Measurements from ENCODE around the gene NALCN. TPM values are rescaled to one million over a fixed set of nuclear protein-coding genes. Genes with fewer than 3 reads are reported as not detected.
"Not testable (repeated sequence)": the region's sequence is repeated elsewhere in the genome, so short reads cannot be mapped to it uniquely, and the experiment has no call there.

The NALCN gene
- total RNA-seq, 2 experiments from 2014 or later, result not detected

- CTCF ChIA-PET, result no interaction called here
- POLR2A ChIA-PET, result no interaction called here
- no peaks in the 10 kb centered on the region for H3K36me3 Mint-ChIP-seq
- H3K27ac Mint-ChIP-seq, result no peak overlapping the region
- no peak overlapping the region for H3K4me3 Mint-ChIP-seq
- no peaks in the 10 kb centered on the region for H3K4me1 Mint-ChIP-seq (ENCODE audit: low read depth)
- no peak for DNase-seq
- H3K27me3 Mint-ChIP-seq, result no peaks in the 10 kb centered on the region
- intact Hi-C loops (cut with micrococcal nuclease), result no loop called here
- no peaks in the 10 kb centered on the region for H3K9me3 Mint-ChIP-seq
These were observed 98.3 kb downstream of the NALCN start for GRCh38 chr13:101317986-101318523.

- H3K27me3 Mint-ChIP-seq; intact Hi-C loops (cut with micrococcal nuclease); CTCF ChIA-PET; H3K36me3 Mint-ChIP-seq; H3K27ac Mint-ChIP-seq; DNase-seq; H3K4me3 Mint-ChIP-seq; POLR2A ChIA-PET; H3K4me1 Mint-ChIP-seq (ENCODE audit: low read depth); H3K9me3 Mint-ChIP-seq: not testable (repeated sequence)
These were observed 102.8 kb downstream of the NALCN start for GRCh38 chr13:101313479-101313878.

GRCh38 chr13:101309014-101309619 is 107.2 kb downstream of the NALCN start:
- ChIA-PET CTCF (no interaction called here), POLR2A (no interaction called here)
- Mint-ChIP-seq H3K4me1 (ENCODE audit: low read depth) (no peaks in the 10 kb centered on the region), H3K9me3 (no peaks in the 10 kb centered on the region), H3K27ac (no peak overlapping the region), H3K4me3 (no peak overlapping the region), H3K36me3 (no peaks in the 10 kb centered on the region), H3K27me3 (no peaks in the 10 kb centered on the region)
- no peak for DNase-seq
- intact Hi-C loops (cut with micrococcal nuclease), result loop anchor here (10.0 kb wide), 1 partner anchor 154 kb away; no protein-coding TSS in a partner anchor

- CTCF ChIA-PET, result no interaction called here
- H3K9me3 Mint-ChIP-seq, result no peaks in the 10 kb centered on the region
- DNase-seq, result no peak
- no peak overlapping the region for H3K27ac Mint-ChIP-seq
- no peak overlapping the region for H3K4me3 Mint-ChIP-seq
- intact Hi-C loops (cut with micrococcal nuclease), result loop anchor here (10.0 kb wide), 1 partner anchor 154 kb away; no protein-coding TSS in a partner anchor
- H3K36me3 Mint-ChIP-seq, result no peaks in the 10 kb centered on the region
- POLR2A ChIA-PET, result no interaction called here
- H3K4me1 Mint-ChIP-seq (ENCODE audit: low read depth), result no peaks in the 10 kb centered on the region
- H3K27me3 Mint-ChIP-seq, result peaks cover 2% of the 10 kb centered on the region
These were observed 107.9 kb downstream of the NALCN start for GRCh38 chr13:101308247-101309013.

GRCh38 chr13:101307181-101307701 is 109.1 kb downstream of the NALCN start:
- Mint-ChIP-seq H3K4me1 (ENCODE audit: low read depth) (no peaks in the 10 kb centered on the region), H3K27me3 (peaks cover 2% of the 10 kb centered on the region), H3K27ac (no peak overlapping the region), H3K9me3 (no peaks in the 10 kb centered on the region), H3K4me3 (no peak overlapping the region), H3K36me3 (no peaks in the 10 kb centered on the region)
- DNase-seq, result no peak
- intact Hi-C loops (cut with micrococcal nuclease), result loop anchor here (10.0 kb wide), 1 partner anchor 152 kb away; no protein-coding TSS in a partner anchor
- CTCF ChIA-PET, result no interaction called here
- POLR2A ChIA-PET, result no interaction called here

GRCh38 chr13:101306773-101307172 is 109.5 kb downstream of the NALCN start:
- ChIA-PET CTCF (no interaction called here), POLR2A (no interaction called here)
- no peak for DNase-seq
- no peaks in the 10 kb centered on the region for H3K9me3 Mint-ChIP-seq
- H3K4me1 Mint-ChIP-seq (ENCODE audit: low read depth), result no peaks in the 10 kb centered on the region
- no peak overlapping the region for H3K27ac Mint-ChIP-seq
- H3K27me3 Mint-ChIP-seq, result peaks cover 2% of the 10 kb centered on the region
- intact Hi-C loops (cut with micrococcal nuclease), result loop anchor here (10.0 kb wide), 1 partner anchor 152 kb away; no protein-coding TSS in a partner anchor
- no peaks in the 10 kb centered on the region for H3K36me3 Mint-ChIP-seq
- H3K4me3 Mint-ChIP-seq, result no peak overlapping the region

- no peak for DNase-seq
- Mint-ChIP-seq H3K4me1 (ENCODE audit: low read depth) (no peaks in the 10 kb centered on the region), H3K36me3 (no peaks in the 10 kb centered on the region), H3K27ac (no peak overlapping the region), H3K9me3 (no peaks in the 10 kb centered on the region), H3K27me3 (peaks cover 2% of the 10 kb centered on the region), H3K4me3 (no peak overlapping the region)
- CTCF ChIA-PET, result no interaction called here
- intact Hi-C loops (cut with micrococcal nuclease), result loop anchor here (10.0 kb wide), 1 partner anchor 151 kb away; no protein-coding TSS in a partner anchor
- POLR2A ChIA-PET, result no interaction called here
These were observed 110.3 kb downstream of the NALCN start for GRCh38 chr13:101305981-101306411.

- DNase-seq, result no peak
- H3K36me3 Mint-ChIP-seq, result no peaks in the 10 kb centered on the region
- POLR2A ChIA-PET, result no interaction called here
- H3K4me3 Mint-ChIP-seq, result no peak overlapping the region
- no peaks in the 10 kb centered on the region for H3K4me1 Mint-ChIP-seq (ENCODE audit: low read depth)
- H3K27me3 Mint-ChIP-seq, result peaks cover 2% of the 10 kb centered on the region
- intact Hi-C loops (cut with micrococcal nuclease), result loop anchor here (10.0 kb wide), 1 partner anchor 149 kb away; no protein-coding TSS in a partner anchor
- no peaks in the 10 kb centered on the region for H3K9me3 Mint-ChIP-seq
- H3K27ac Mint-ChIP-seq, result no peak overlapping the region
- CTCF ChIA-PET, result no interaction called here
These were observed 112.8 kb downstream of the NALCN start for GRCh38 chr13:101303521-101303920.

- Mint-ChIP-seq H3K4me3 (no peak overlapping the region), H3K4me1 (ENCODE audit: low read depth) (no peaks in the 10 kb centered on the region), H3K27ac (no peak overlapping the region), H3K36me3 (no peaks in the 10 kb centered on the region), H3K9me3 (peaks cover under 1% of the 10 kb centered on the region), H3K27me3 (peaks cover 2% of the 10 kb centered on the region)
- ChIA-PET POLR2A (no interaction called here), CTCF (interaction anchor here (1.0 kb wide), 1 partner anchor 156 kb away, joined by 3 read pairs; no protein-coding TSS in a partner anchor)
- no peak for DNase-seq
- intact Hi-C loops (cut with micrococcal nuclease), result loop anchor here (10.0 kb wide), 1 partner anchor 146 kb away; no protein-coding TSS in a partner anchor
These were observed 115.3 kb downstream of the NALCN start for GRCh38 chr13:101301053-101301452.

- POLR2A ChIA-PET, result no interaction called here
- DNase-seq, result no peak
- Mint-ChIP-seq H3K4me1 (ENCODE audit: low read depth) (no peaks in the 10 kb centered on the region), H3K27me3 (peaks cover 2% of the 10 kb centered on the region), H3K27ac (no peak overlapping the region), H3K9me3 (peaks cover 2% of the 10 kb centered on the region), H3K4me3 (no peak overlapping the region), H3K36me3 (no peaks in the 10 kb centered on the region)
- intact Hi-C loops (cut with micrococcal nuclease), result loop anchor here (10.0 kb wide), 1 partner anchor 146 kb away; no protein-coding TSS in a partner anchor
- CTCF ChIA-PET, result interaction anchor here (1.0 kb wide), 1 partner anchor 155 kb away, joined by 3 read pairs; no protein-coding TSS in a partner anchor
These were observed 115.8 kb downstream of the NALCN start for GRCh38 chr13:101300531-101300930.

GRCh38 chr13:101298517-101298916 is 117.8 kb downstream of the NALCN start:
- no peaks in the 10 kb centered on the region for H3K4me1 Mint-ChIP-seq (ENCODE audit: low read depth)
- ChIA-PET POLR2A (no interaction called here), CTCF (interaction anchor here (2.2 kb wide), 1 partner anchor 154 kb away, joined by 7 read pairs; no protein-coding TSS in a partner anchor)
- no peak for DNase-seq
- intact Hi-C loops (cut with micrococcal nuclease), result no loop called here
- H3K27ac Mint-ChIP-seq, result no peak overlapping the region
- no peaks in the 10 kb centered on the region for H3K36me3 Mint-ChIP-seq
- H3K9me3 Mint-ChIP-seq, result peaks cover 5% of the 10 kb centered on the region
- no peaks in the 10 kb centered on the region for H3K27me3 Mint-ChIP-seq
- no peak overlapping the region for H3K4me3 Mint-ChIP-seq

GRCh38 chr13:101297794-101298193 is 118.5 kb downstream of the NALCN start:
- Mint-ChIP-seq H3K9me3 (peaks cover 5% of the 10 kb centered on the region), H3K4me1 (ENCODE audit: low read depth) (no peaks in the 10 kb centered on the region), H3K27me3 (no peaks in the 10 kb centered on the region), H3K36me3 (no peaks in the 10 kb centered on the region), H3K27ac (no peak overlapping the region), H3K4me3 (no peak overlapping the region)
- intact Hi-C loops (cut with micrococcal nuclease), result no loop called here
- no peak for DNase-seq
- CTCF ChIA-PET, result interaction anchor here (2.2 kb wide), 1 partner anchor 153 kb away, joined by 7 read pairs; no protein-coding TSS in a partner anchor
- POLR2A ChIA-PET, result interaction anchor here (0.6 kb wide), 1 partner anchor 148 kb away, joined by 3 read pairs; no protein-coding TSS in a partner anchor

Data from activated CD4-positive, alpha-beta memory T cell treated with anti-CD3 and anti-CD28 coated beads for 36 hours (primary cell).